Activated CD4-positive, alpha-beta T cell treated with anti-CD3 and anti-CD28 coated beads for 36 hours (primary cell): ENCODE results near the gene SMARCE1. TPM values are rescaled to one million over a fixed set of nuclear protein-coding genes. Genes with fewer than 3 reads are reported as not detected.
A peak's percentile ranks its signal among the peaks of the same experiment; 100 is the strongest.
"Not testable (repeated sequence)": the region's sequence is repeated elsewhere in the genome, so short reads cannot be mapped to it uniquely, and the experiment has no call there.

ENCODE experiments used
- ATAC-seq: fragments of 200-7000 bp; cut with Tn5 transposase; one replicate; pipeline ENCODE4 v1.10.0; 2021; ENCODE audit warnings: mild to moderate bottlenecking, moderate library complexity
- CTCF ChIA-PET: fragments of 350-600 bp; sonication (Branson Sonifier 250); formaldehyde crosslinking; loops from one replicate; lab custom pipeline; 2021; ENCODE audit warnings: antibody characterized with exemption; lab: Charles Lee
- POLR2A ChIA-PET: fragments of 350-600 bp; sonication (Branson Sonifier 250); formaldehyde crosslinking; loops from one replicate; lab custom pipeline; 2021; ENCODE audit warnings: antibody characterized with exemption, inconsistent platforms; lab: Charles Lee
- DNase-seq: peaks from one replicate; pipeline ENCODE4 v3.0.0-alpha.2; 2020
- H3K27ac Mint-ChIP-seq: one replicate; pipeline ENCODE4 v1.8.0; 2021; ENCODE audit warnings: mixed read lengths
- H3K27me3 Mint-ChIP-seq: one replicate; pipeline ENCODE4 v1.8.0; 2021; ENCODE audit warnings: mixed read lengths
- H3K36me3 Mint-ChIP-seq: one replicate; pipeline ENCODE4 v1.8.0; 2021; ENCODE audit warnings: low read depth, mixed read lengths
- H3K4me1 Mint-ChIP-seq: one replicate; pipeline ENCODE4 v1.8.0; 2021; ENCODE audit warnings: mixed read lengths
- H3K4me3 Mint-ChIP-seq: one replicate; pipeline ENCODE4 v1.8.0; 2021; ENCODE audit warnings: mild to moderate bottlenecking, moderate library complexity, mixed read lengths
- H3K9me3 Mint-ChIP-seq: one replicate; pipeline ENCODE4 v1.8.0; 2021; ENCODE audit warnings: low read depth, mixed read lengths
- intact Hi-C, 2 experiments: fragments of 100-400 bp; cut with DNase I in 1 of 2; cut with micrococcal nuclease in 1 of 2; formaldehyde crosslinking; loops; one replicate each; pipeline versions ENCODE4 v1.14.2 to v1.15.1; 2022 to 2024; cut with DNase I, micrococcal nuclease
- total RNA-seq, 2 experiments: library from RNA; stranded (reverse); gene quantifications; one replicate each; pipeline ENCODE4 v1.2.3, GENCODE V29; 2021

The SMARCE1 gene
- total RNA-seq, 2 experiments from 2014 or later, result 99.7 to 122 TPM

- ChIA-PET POLR2A (no interaction called here), CTCF (interaction anchor here (0.7 to 2.3 kb wide), 6 partner anchors 11 to 65 kb away, joined by 3 to 5 read pairs (median 4); no protein-coding TSS in a partner anchor)
- peak overlapping the region; percentile 2 for H3K4me3 Mint-ChIP-seq
- no peaks in the 10 kb centered on the region for H3K27me3 Mint-ChIP-seq
- H3K27ac Mint-ChIP-seq, result peak overlapping the region; percentile 71
- peaks cover 73% of the 10 kb centered on the region for H3K4me1 Mint-ChIP-seq
- DNase-seq (no peak), ATAC-seq (no peak)
- intact Hi-C loops, result no loop called here
- peaks cover 35% of the 10 kb centered on the region for H3K9me3 Mint-ChIP-seq
- peaks cover 41% of the 10 kb centered on the region for H3K36me3 Mint-ChIP-seq
Observed at GRCh38 chr17:40588552-40588951, 59.1 kb downstream of the SMARCE1 start.

- H3K9me3 Mint-ChIP-seq, result peaks cover 40% of the 10 kb centered on the region
- POLR2A ChIA-PET, DNase-seq, H3K27me3 Mint-ChIP-seq, H3K4me3 Mint-ChIP-seq, ATAC-seq: not testable (repeated sequence)
- peaks cover 92% of the 10 kb centered on the region for H3K4me1 Mint-ChIP-seq
- H3K27ac Mint-ChIP-seq, result peak overlapping the region; percentile 82
- intact Hi-C loops, result loop anchor here in 1 of 2 experiments (1.0 kb wide), 1 partner anchor 11 kb away; no protein-coding TSS in a partner anchor
- peaks cover 41% of the 10 kb centered on the region for H3K36me3 Mint-ChIP-seq
- CTCF ChIA-PET, result interaction anchor here (1.0 to 2.3 kb wide), 3 partner anchors 16 to 29 kb away, joined by 3 to 5 read pairs (median 3); no protein-coding TSS in a partner anchor
Observed at GRCh38 chr17:40586264-40586663, 61.4 kb downstream of the SMARCE1 start.

- POLR2A ChIA-PET, result not testable (repeated sequence)
- peaks cover 42% of the 10 kb centered on the region for H3K36me3 Mint-ChIP-seq
Observed at GRCh38 chr17:40584950-40585349, 62.7 kb downstream of the SMARCE1 start.

GRCh38 chr17:40582328-40582901 lies 65.2 kb downstream of the SMARCE1 start:
- H3K27me3 Mint-ChIP-seq, result no peaks in the 10 kb centered on the region
- intact Hi-C loops, result loop anchor here (1.0 to 2.0 kb wide), 2 partner anchors 14 to 16 kb away; no protein-coding TSS in a partner anchor
- peak overlapping the region; percentile 93 for H3K27ac Mint-ChIP-seq
- ATAC-seq (peak; percentile 68), DNase-seq (peak; percentile 82)
- H3K36me3 Mint-ChIP-seq, result peaks cover 31% of the 10 kb centered on the region
- ChIA-PET POLR2A (interaction anchor here (0.6 to 2.4 kb wide), 6 partner anchors 15 to 32 kb away, joined by 3 to 21 read pairs (median 6); partner anchors contain the start of gene CCR7), CTCF (interaction anchor here (0.6 to 1.2 kb wide), 3 partner anchors 15 to 39 kb away, joined by 3 to 4 read pairs (median 4); no protein-coding TSS in a partner anchor)
- peaks cover 91% of the 10 kb centered on the region for H3K4me1 Mint-ChIP-seq
- H3K4me3 Mint-ChIP-seq, result peak overlapping the region; percentile 50
- peaks cover 29% of the 10 kb centered on the region for H3K9me3 Mint-ChIP-seq

More at GRCh38 chr17:40584950-40585349, 62.7 kb downstream of the SMARCE1 start:
- ATAC-seq, DNase-seq, intact Hi-C loops, H3K27me3 Mint-ChIP-seq, H3K4me3 Mint-ChIP-seq: not testable (repeated sequence)
- Mint-ChIP-seq H3K9me3 (peaks cover 39% of the 10 kb centered on the region), H3K27ac (peak overlapping the region; percentile 6), H3K4me1 (peaks cover 94% of the 10 kb centered on the region)
- CTCF ChIA-PET, result interaction anchor here (1.2 to 1.6 kb wide), 3 partner anchors 15 to 30 kb away, joined by 3 to 5 read pairs (median 5); no protein-coding TSS in a partner anchor

GRCh38 chr17:40580140-40580539 lies 67.5 kb downstream of the SMARCE1 start:
- intact Hi-C loops, result no loop called here
- H3K36me3 Mint-ChIP-seq, result peaks cover 25% of the 10 kb centered on the region
- peaks cover 23% of the 10 kb centered on the region for H3K9me3 Mint-ChIP-seq
- H3K4me1 Mint-ChIP-seq, result peaks cover 88% of the 10 kb centered on the region
- DNase-seq (no peak), ATAC-seq (no peak)
- ChIA-PET POLR2A (no interaction called here), CTCF (no interaction called here)
- peak overlapping the region; percentile 38 for H3K27ac Mint-ChIP-seq
- H3K27me3 Mint-ChIP-seq, result no peaks in the 10 kb centered on the region
- H3K4me3 Mint-ChIP-seq, result no peak overlapping the region

GRCh38 chr17:40579471-40579870 lies 68.1 kb downstream of the SMARCE1 start:
- no peak for DNase-seq
- Mint-ChIP-seq H3K27me3 (no peaks in the 10 kb centered on the region), H3K4me1 (peaks cover 83% of the 10 kb centered on the region), H3K9me3 (peaks cover 24% of the 10 kb centered on the region), H3K27ac (no peak overlapping the region), H3K4me3 (no peak overlapping the region), H3K36me3 (peaks cover 24% of the 10 kb centered on the region)
- POLR2A ChIA-PET, result no interaction called here
- ATAC-seq, result no peak
- CTCF ChIA-PET, result no interaction called here
- intact Hi-C loops, result no loop called here

- H3K4me3 Mint-ChIP-seq, result peak overlapping the region; percentile 1
- intact Hi-C loops, result loop anchor here in 1 of 2 experiments (1.0 to 2.0 kb wide), 2 partner anchors 11 to 15 kb away; no protein-coding TSS in a partner anchor
- peaks cover 19% of the 10 kb centered on the region for H3K9me3 Mint-ChIP-seq
- no peaks in the 10 kb centered on the region for H3K27me3 Mint-ChIP-seq
- ChIA-PET POLR2A (interaction anchor here (0.6 to 4.0 kb wide), 8 partner anchors 14 to 64 kb away, joined by 3 to 42 read pairs (median 4); partner anchors contain the start of gene CCR7), CTCF (interaction anchor here (0.6 to 2.9 kb wide), 15 partner anchors 8 to 275 kb away, joined by 3 to 21 read pairs (median 3); no protein-coding TSS in a partner anchor)
- H3K4me1 Mint-ChIP-seq, result peaks cover 71% of the 10 kb centered on the region
- H3K27ac Mint-ChIP-seq, result peak overlapping the region; percentile 75
- peaks cover 22% of the 10 kb centered on the region for H3K36me3 Mint-ChIP-seq
- peak; percentile 54 for DNase-seq
- peak; percentile 86 for ATAC-seq
Observed at GRCh38 chr17:40577611-40578065, 70.0 kb downstream of the SMARCE1 start.

GRCh38 chr17:40576113-40576740 lies 71.4 kb downstream of the SMARCE1 start:
- ATAC-seq (no peak), DNase-seq (peak; percentile 13)
- Mint-ChIP-seq H3K4me3 (peak overlapping the region; percentile 2), H3K9me3 (peaks cover 33% of the 10 kb centered on the region), H3K4me1 (peaks cover 70% of the 10 kb centered on the region), H3K27me3 (no peaks in the 10 kb centered on the region), H3K36me3 (peaks cover 36% of the 10 kb centered on the region), H3K27ac (peak overlapping the region; percentile 37)
- intact Hi-C loops, result loop anchor here in 1 of 2 experiments (2.0 kb wide), 1 partner anchor 13 kb away; no protein-coding TSS in a partner anchor
- ChIA-PET POLR2A (interaction anchor here (0.7 to 4.0 kb wide), 4 partner anchors 12 to 376 kb away, joined by 3 to 42 read pairs (median 4); partner anchors contain the start of gene CCR7), CTCF (interaction anchor here (0.9 to 2.9 kb wide), 9 partner anchors 8 to 49 kb away, joined by 3 to 21 read pairs (median 3); no protein-coding TSS in a partner anchor)

Other genes with a start within 250 kb of the SMARCE1 start
- 100 to 1,000 TPM; 245 to 322 TPM for gene TOP2A, start 229.9 kb downstream of the SMARCE1 start, total RNA-seq
- 10 to 100 TPM; 40.2 to 45.6 TPM for gene IGFBP4, start 204.4 kb downstream of the SMARCE1 start, total RNA-seq
- gene TNS4, start 146.2 kb downstream of the SMARCE1 start, total RNA-seq, result 10 to 100 TPM; 10.8 to 12.8 TPM
- 100 to 1,000 TPM; 325 to 389 TPM for gene CCR7, start 82.3 kb downstream of the SMARCE1 start, total RNA-seq
- not detected for gene KRT222, start 17.4 kb upstream of the SMARCE1 start, total RNA-seq
- not detected for gene KRT24, start 55.9 kb upstream of the SMARCE1 start, total RNA-seq
- gene KRT25, start 107.5 kb upstream of the SMARCE1 start, total RNA-seq, result not detected
- gene KRT26, start 124.4 kb upstream of the SMARCE1 start, total RNA-seq, result not detected
- not detected for gene KRT27, start 134.7 kb upstream of the SMARCE1 start, total RNA-seq
- not detected for gene KRT28, start 152.1 kb upstream of the SMARCE1 start, total RNA-seq
- gene KRT10, start 174.8 kb upstream of the SMARCE1 start, total RNA-seq, result 10 to 100 TPM; 20.2 to 35.9 TPM
- gene KRT12, start 219.4 kb upstream of the SMARCE1 start, total RNA-seq, result not detected
- not detected for gene KRT20, start 237.4 kb upstream of the SMARCE1 start, total RNA-seq